NT2/D1 (cell line): ENCODE measurements around the gene HIGD1A.

Source experiments
- SUZ12 ChIP-seq: IDR thresholded peaks from 2 replicates; pipeline ENCODE4 v1.6.1; 2011; ENCODE audit not compliant: insufficient read length, insufficient read depth; ENCODE audit errors: extremely low read depth
- ZNF274 ChIP-seq: IDR thresholded peaks from 2 replicates; pipeline ENCODE4 v1.6.1; 2011; ENCODE audit warnings: mild to moderate bottlenecking, low read depth, low read length

GRCh38 chr3:42796332-42796885, 7.9 kb downstream of the HIGD1A start:
- TF ChIP-seq ZNF274 (no peak), SUZ12 (no peak)
